ENCODE data around the gene MORF4L1.

- no peak for TF ChIP-seq CTCF (IDR thresholded peaks at IDR 0.05)
- no peak for TF ChIP-seq EP300 (IDR thresholded peaks at IDR 0.05)
These were observed 5.7 kb downstream of the MORF4L1 start for GRCh38 chr15:78878356-78878755.
